Effector memory CD8-positive, alpha-beta T cell (primary cell): ENCODE results near the gene SRD5A2.

ENCODE experiments used
- ATAC-seq: fragments of 150-1000 bp; cut with Tn5 transposase; replicated peaks from 2 replicates; pipeline ENCODE4 v1.10.0; 2021; ENCODE audit warnings: mild to moderate bottlenecking, moderate library complexity
- DNase-seq, 3 experiments: peaks; one replicate each; pipeline ENCODE4 v3.0.0; 2021
- H3K27ac Mint-ChIP-seq, 2 donors: one replicate each; pipeline ENCODE4 v1.8.0; 2022; ENCODE audit warnings: mild to moderate bottlenecking in 2 of 2, mixed read lengths in 2 of 2, moderate library complexity in 2 of 2
- H3K27me3 Mint-ChIP-seq, 2 donors: one replicate each; pipeline ENCODE4 v1.8.0; 2022; ENCODE audit warnings: mixed read lengths in 2 of 2
- H3K36me3 Mint-ChIP-seq: one replicate; pipeline ENCODE4 v1.8.0; 2022; ENCODE audit warnings: mild to moderate bottlenecking, moderate library complexity, mixed read lengths; ENCODE audit not compliant: insufficient read depth
- H3K4me1 Mint-ChIP-seq, 2 donors: one replicate each; pipeline ENCODE4 v1.8.0; 2022; ENCODE audit warnings: low read depth in 2 of 2, mixed read lengths in 2 of 2
- H3K4me3 Mint-ChIP-seq, 2 donors: one replicate each; pipeline ENCODE4 v1.8.0; 2022; ENCODE audit warnings: mild to moderate bottlenecking in 2 of 2, mixed read lengths in 2 of 2, moderate library complexity in 2 of 2
- H3K9me3 Mint-ChIP-seq, 2 donors: one replicate each; pipeline ENCODE4 v1.8.0; 2022; ENCODE audit warnings: mixed read lengths in 2 of 2

Gene SRD5A2

GRCh38 chr2:31483246-31483645 is 97.5 kb downstream of the SRD5A2 start:
- peaks cover 23 to 38% of the 10 kb centered on the region in 2 donors for H3K27me3 Mint-ChIP-seq
- no peaks in the 10 kb centered on the region for H3K4me1 Mint-ChIP-seq

DNA sequence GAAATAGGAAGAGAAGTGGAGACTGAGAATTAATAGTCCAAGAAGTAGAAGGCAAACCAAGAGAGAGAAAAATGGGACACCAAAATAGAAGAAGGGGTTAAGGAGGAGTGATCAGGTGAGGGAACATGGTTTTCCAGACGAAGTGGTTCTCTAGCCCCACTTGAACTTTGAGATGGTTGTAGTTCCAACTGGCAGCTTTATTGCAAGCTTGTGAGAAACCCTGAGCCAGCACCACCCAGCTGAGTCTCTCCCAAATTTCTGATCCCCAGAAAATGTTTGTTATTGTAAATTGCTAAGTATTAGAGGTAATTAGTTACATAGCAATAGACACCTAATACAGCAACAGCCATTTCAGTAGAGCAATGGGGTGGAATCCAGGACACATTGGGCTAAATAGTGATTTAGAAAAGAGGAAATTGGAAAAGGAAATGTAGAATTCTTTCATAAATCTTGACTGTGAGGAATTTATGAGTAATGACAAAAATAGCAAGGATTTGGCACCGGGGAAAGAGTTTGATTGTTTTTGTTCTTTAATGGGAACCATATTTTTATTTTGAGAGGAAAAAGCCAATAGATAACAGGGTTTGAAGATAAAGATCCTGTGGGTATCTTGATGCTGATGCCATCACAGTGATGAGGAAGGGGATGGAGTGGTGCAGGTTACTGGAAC is 104.1 kb downstream of the SRD5A2 start:
- no peak overlapping the region for H3K4me3 Mint-ChIP-seq
- H3K36me3 Mint-ChIP-seq = no peaks in the 10 kb centered on the region
- no peaks in the 10 kb centered on the region for H3K4me1 Mint-ChIP-seq
- ATAC-seq (no peak), DNase-seq (no peak)
- peaks cover 28 to 30% of the 10 kb centered on the region in 2 donors for H3K27me3 Mint-ChIP-seq
- H3K9me3 Mint-ChIP-seq = no peaks in the 10 kb centered on the region
- no peak overlapping the region for H3K27ac Mint-ChIP-seq

More at GRCh38 chr2:31483246-31483645, 97.5 kb downstream of the SRD5A2 start:
- H3K36me3 Mint-ChIP-seq = no peaks in the 10 kb centered on the region
- no peak for ATAC-seq
- DNase-seq = no peak
- no peak overlapping the region for H3K4me3 Mint-ChIP-seq
- no peaks in the 10 kb centered on the region for H3K9me3 Mint-ChIP-seq
- H3K27ac Mint-ChIP-seq = no peak overlapping the region

GRCh38 chr2:31475692-31476091 is 105.0 kb downstream of the SRD5A2 start:
- H3K27me3 Mint-ChIP-seq = peaks cover 28 to 30% of the 10 kb centered on the region in 2 donors

DNA sequence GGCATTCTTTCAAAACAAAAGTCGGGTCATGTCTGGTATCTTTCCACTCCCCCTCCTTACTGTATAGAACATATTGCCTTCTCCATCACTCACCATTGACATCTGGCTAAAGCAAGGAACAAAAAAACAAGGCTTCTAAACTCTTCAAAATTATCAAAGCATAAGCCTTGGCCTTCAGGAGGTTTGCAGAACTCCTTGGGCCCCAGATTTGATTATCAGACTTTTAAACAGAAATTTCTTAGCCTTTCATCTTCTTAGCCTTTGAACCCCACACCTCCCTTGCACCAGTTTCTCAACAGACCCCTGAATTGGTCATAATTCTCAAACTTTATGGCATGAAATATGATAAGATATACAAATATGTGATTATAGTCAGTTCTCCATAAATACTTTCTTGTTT is 106.4 kb downstream of the SRD5A2 start:
- H3K36me3 Mint-ChIP-seq = no peaks in the 10 kb centered on the region
- no peak overlapping the region for H3K4me3 Mint-ChIP-seq
- no peak overlapping the region for H3K27ac Mint-ChIP-seq
- DNase-seq = no peak
- no peaks in the 10 kb centered on the region for H3K9me3 Mint-ChIP-seq
- H3K27me3 Mint-ChIP-seq = peaks cover 28 to 30% of the 10 kb centered on the region in 2 donors
- no peak for ATAC-seq
- no peaks in the 10 kb centered on the region for H3K4me1 Mint-ChIP-seq

More at GRCh38 chr2:31475692-31476091, 105.0 kb downstream of the SRD5A2 start:
- no peak overlapping the region for H3K27ac Mint-ChIP-seq
- ATAC-seq (no peak), DNase-seq (no peak)
- H3K36me3 Mint-ChIP-seq = no peaks in the 10 kb centered on the region
- no peaks in the 10 kb centered on the region for H3K4me1 Mint-ChIP-seq
- H3K4me3 Mint-ChIP-seq = no peak overlapping the region
- H3K9me3 Mint-ChIP-seq = no peaks in the 10 kb centered on the region
